Neural progenitor cell (in vitro differentiated cells): Measurements from ENCODE around the gene PTGDS. TPM values are rescaled to one million over a fixed set of nuclear protein-coding genes. Genes with fewer than 3 reads are reported as not detected.

Experiments used
- DNase-seq: peaks from one replicate; pipeline ENCODE4 v3.0.0-alpha.2; 2016; ENCODE audit warnings: low spot score
- H2AFZ ChIP-seq: fragments of 200-600 bp; sonication (generic); replicated peaks from 2 replicates; pipeline ENCODE4 v1.6.1; 2016; ENCODE audit warnings: antibody characterized with exemption
- H3F3A ChIP-seq: fragments of 200-600 bp; sonication (generic); 2 replicates; pipeline ENCODE4 v1.6.1; 2016; ENCODE audit warnings: antibody characterized with exemption, low read depth
- H3K27ac ChIP-seq: fragments of 200-600 bp; sonication (generic); 2 replicates; pipeline ENCODE4 v1.5.1; 2016; ENCODE audit warnings: mild to moderate bottlenecking
- H3K27me3 ChIP-seq: fragments of 200-600 bp; sonication (generic); 2 replicates; pipeline ENCODE4 v1.6.1; 2016; ENCODE audit warnings: mild to moderate bottlenecking, moderate library complexity
- H3K36me3 ChIP-seq: fragments of 200-600 bp; sonication (generic); 2 replicates; pipeline ENCODE4 v1.5.1; 2016
- H3K4me1 ChIP-seq: fragments of 200-600 bp; sonication (generic); 2 replicates; pipeline ENCODE4 v1.6.1; 2016; ENCODE audit warnings: mixed run types
- H3K4me2 ChIP-seq: fragments of 200-600 bp; sonication (generic); 2 replicates; pipeline ENCODE4 v1.6.1; 2016
- H3K4me3 ChIP-seq: fragments of 200-600 bp; sonication (generic); 2 replicates; pipeline ENCODE4 v1.5.1; 2016
- H3K79me2 ChIP-seq: fragments of 200-600 bp; sonication (generic); 2 replicates; pipeline ENCODE4 v1.6.1; 2016; ENCODE audit warnings: low read depth
- H3K9ac ChIP-seq: fragments of 200-600 bp; sonication (generic); 2 replicates; pipeline ENCODE4 v1.6.1; 2016
- H3K9me3 ChIP-seq: fragments of 200-600 bp; sonication (generic); 2 replicates; pipeline ENCODE4 v1.5.1; 2016; ENCODE audit warnings: low read depth
- H4K20me1 ChIP-seq: fragments of 200-600 bp; sonication (generic); 2 replicates; pipeline ENCODE4 v1.6.1; 2016; ENCODE audit warnings: low read depth
- H3K27ac Mint-ChIP-seq: 3 replicates; pipeline ENCODE4 v1.8.0; 2021; ENCODE audit warnings: mixed read lengths
- H3K27me3 Mint-ChIP-seq: 2 replicates; pipeline ENCODE4 v1.8.0; 2022; ENCODE audit warnings: low read depth, mild to moderate bottlenecking, inconsistent platforms, moderate library complexity, mixed read lengths; ENCODE audit not compliant: insufficient read depth
- H3K36me3 Mint-ChIP-seq: 3 replicates; pipeline ENCODE4 v1.8.0; 2021; ENCODE audit warnings: mixed read lengths
- H3K4me1 Mint-ChIP-seq: 3 replicates; pipeline ENCODE4 v1.8.0; 2021; ENCODE audit warnings: mixed read lengths
- H3K4me3 Mint-ChIP-seq: 3 replicates; pipeline ENCODE4 v1.8.0; 2021; ENCODE audit warnings: mild to moderate bottlenecking, moderate library complexity, mixed read lengths
- H3K9me3 Mint-ChIP-seq: 3 replicates; pipeline ENCODE4 v1.8.0; 2020; ENCODE audit warnings: mixed read lengths
- CTCF ChIP-seq: fragments of 200-600 bp; sonication (generic); IDR thresholded peaks from 2 replicates; pipeline ENCODE4 v1.5.1; 2017; ENCODE audit warnings: antibody characterized with exemption, mild to moderate bottlenecking
- EZH2 ChIP-seq: fragments of 200-600 bp; sonication (generic); IDR thresholded peaks from 2 replicates; pipeline ENCODE4 v1.6.1; 2017; ENCODE audit warnings: antibody characterized with exemption, mild to moderate bottlenecking, moderate library complexity
- EZH2phosphoT487 ChIP-seq: fragments of 200-600 bp; sonication (generic); IDR thresholded peaks from 2 replicates; pipeline ENCODE4 v1.6.1; 2017; ENCODE audit warnings: antibody characterized with exemption
- total RNA-seq: library from RNA; depleted of rRNA; stranded (reverse); fragments of >200 nt; gene quantifications from 2 replicates; pipeline ENCODE4 v1.2.3, GENCODE V29; 2015; ENCODE audit warnings: low replicate concordance

Gene PTGDS
- total RNA-seq, 1 donor from 2014 or later: not detected

- peaks cover 4% of the 10 kb centered on the region for H3K27me3 Mint-ChIP-seq
- H3K4me1 Mint-ChIP-seq: no peaks in the 10 kb centered on the region
- Histone ChIP-seq H4K20me1 (no peaks in the 10 kb centered on the region), H3K9ac (no peak overlapping the region), H3K79me2 (no peaks in the 10 kb centered on the region), H3F3A (no peaks in the 10 kb centered on the region), H3K36me3 (no peaks in the 10 kb centered on the region), H3K4me3 (no peak overlapping the region), H2AFZ (no peak overlapping the region), H3K4me1 (no peaks in the 10 kb centered on the region), H3K27me3 (no peaks in the 10 kb centered on the region), H3K4me2 (no peak overlapping the region), H3K27ac (no peak overlapping the region), H3K9me3 (no peaks in the 10 kb centered on the region)
- TF ChIP-seq EZH2 (no peak), EZH2phosphoT487 (no peak), CTCF (no peak)
- no peak overlapping the region for H3K27ac Mint-ChIP-seq
- peaks cover 1% of the 10 kb centered on the region for H3K9me3 Mint-ChIP-seq
- peaks cover 1% of the 10 kb centered on the region for H3K36me3 Mint-ChIP-seq
- DNase-seq: no peak
- no peak overlapping the region for H3K4me3 Mint-ChIP-seq
Measured at GRCh38 chr9:137009938-137010732, 32.8 kb downstream of the PTGDS start.

- Histone ChIP-seq H3K4me1 (no peaks in the 10 kb centered on the region), H4K20me1 (no peaks in the 10 kb centered on the region), H3K4me2 (no peak overlapping the region), H3K4me3 (no peak overlapping the region), H3K27ac (no peak overlapping the region), H3F3A (no peaks in the 10 kb centered on the region), H3K9me3 (no peaks in the 10 kb centered on the region), H3K27me3 (no peaks in the 10 kb centered on the region), H3K9ac (no peak overlapping the region), H2AFZ (no peak overlapping the region), H3K79me2 (no peaks in the 10 kb centered on the region), H3K36me3 (no peaks in the 10 kb centered on the region)
- TF ChIP-seq CTCF (no peak), EZH2 (no peak), EZH2phosphoT487 (no peak)
- Mint-ChIP-seq H3K4me3 (no peak overlapping the region), H3K4me1 (no peaks in the 10 kb centered on the region), H3K9me3 (no peaks in the 10 kb centered on the region), H3K36me3 (peaks cover 1% of the 10 kb centered on the region), H3K27ac (no peak overlapping the region), H3K27me3 (peaks cover 5% of the 10 kb centered on the region)
- no peak for DNase-seq
Measured at GRCh38 chr9:137011156-137011555, 33.9 kb downstream of the PTGDS start.

GRCh38 chr9:137011907-137012675, 34.8 kb downstream of the PTGDS start:
- TF ChIP-seq EZH2 (no peak), EZH2phosphoT487 (no peak), CTCF (no peak)
- no peaks in the 10 kb centered on the region for H3F3A ChIP-seq
- DNase-seq: no peak
- no peaks in the 10 kb centered on the region for H3K79me2 ChIP-seq
- H3K27me3 ChIP-seq: no peaks in the 10 kb centered on the region
- H3K36me3 ChIP-seq: no peaks in the 10 kb centered on the region
- H3K27me3 Mint-ChIP-seq: peaks cover 4% of the 10 kb centered on the region
- no peak overlapping the region for H3K4me3 ChIP-seq
- H3K4me3 Mint-ChIP-seq: no peak overlapping the region
- H3K9me3 Mint-ChIP-seq: no peaks in the 10 kb centered on the region
- no peaks in the 10 kb centered on the region for H3K9me3 ChIP-seq
- no peaks in the 10 kb centered on the region for H3K4me1 Mint-ChIP-seq
- no peak overlapping the region for H3K4me2 ChIP-seq
- H4K20me1 ChIP-seq: no peaks in the 10 kb centered on the region
- no peak overlapping the region for H3K27ac Mint-ChIP-seq
- H3K36me3 Mint-ChIP-seq: peaks cover 5% of the 10 kb centered on the region
- no peaks in the 10 kb centered on the region for H3K4me1 ChIP-seq
- no peak overlapping the region for H3K9ac ChIP-seq
- no peak overlapping the region for H3K27ac ChIP-seq
- no peak overlapping the region for H2AFZ ChIP-seq
